Liver (tissue), 9 donors: ENCODE measurements around the gene FAM228B. TPM values are rescaled to one million over a fixed set of nuclear protein-coding genes. Genes with fewer than 3 reads are reported as not detected.

Experiments used
- DNase-seq: peaks from one replicate; pipeline ENCODE4 v3.0.0-alpha.2; 2017; ENCODE audit warnings: low spot score
- H3K27ac ChIP-seq, 2 donors: one replicate each; pipeline ENCODE4 v1.7.0; 2013; ENCODE audit warnings: inconsistent platforms in 2 of 2, low read length in 2 of 2, control low read depth in 1 of 2, low read depth in 1 of 2, mild to moderate bottlenecking in 1 of 2
- H3K27me3 ChIP-seq, 4 donors: one replicate each; pipeline versions ENCODE4 v1.6.1 to v1.7.0; 2013; ENCODE audit warnings: low read length in 3 of 4, inconsistent platforms in 1 of 4, mild to moderate bottlenecking in 1 of 4, moderate library complexity in 1 of 4; ENCODE audit not compliant: control insufficient read depth in 4 of 4, insufficient read depth in 4 of 4
- H3K36me3 ChIP-seq, 4 donors: one replicate each; pipeline versions ENCODE4 v1.6.1 to v1.7.0; 2013; ENCODE audit warnings: low read length in 3 of 4, mild to moderate bottlenecking in 3 of 4, low read depth in 1 of 4, moderate library complexity in 1 of 4; ENCODE audit not compliant: control insufficient read depth in 4 of 4, insufficient read depth in 3 of 4
- H3K4me1 ChIP-seq, 4 donors: one replicate each; pipeline versions ENCODE4 v1.6.1 to v1.7.0; 2013; ENCODE audit warnings: low read length in 3 of 4, mild to moderate bottlenecking in 3 of 4, moderate library complexity in 1 of 4; ENCODE audit not compliant: control insufficient read depth in 4 of 4, insufficient read depth in 4 of 4
- H3K4me3 ChIP-seq, 3 donors: one replicate each; pipeline versions ENCODE4 v1.6.1 to v1.7.0; 2013; ENCODE audit warnings: low read length in 3 of 3, control low read depth in 1 of 3, low read depth in 1 of 3, mild to moderate bottlenecking in 1 of 3
- H3K9ac ChIP-seq, 2 donors: one replicate each; pipeline ENCODE4 v1.7.0; 2013; ENCODE audit warnings: low read length in 2 of 2, mild to moderate bottlenecking in 2 of 2, moderate library complexity in 2 of 2, control low read depth in 1 of 2, low read depth in 1 of 2
- H3K9me3 ChIP-seq, 4 donors: one replicate each; pipeline versions ENCODE4 v1.6.1 to v1.7.0; 2013; ENCODE audit warnings: low read length in 3 of 4; ENCODE audit not compliant: control insufficient read depth in 4 of 4
- EGR1 ChIP-seq, 2 donors: IDR thresholded peaks; 2 replicates each; pipeline ENCODE4 v1.6.1; 2016 to 2018; ENCODE audit warnings: antibody characterized with exemption in 2 of 2, low read depth in 2 of 2
- FOXA1 ChIP-seq: IDR thresholded peaks from 2 replicates; pipeline ENCODE4 v1.6.1; 2016; ENCODE audit warnings: antibody characterized with exemption
- FOXA2 ChIP-seq: IDR thresholded peaks from 2 replicates; pipeline ENCODE4 v1.6.1; 2016; ENCODE audit warnings: antibody characterized with exemption
- GABPA ChIP-seq, 2 donors: IDR thresholded peaks in 1 of 2; conservative IDR thresholded peaks in 1 of 2; 2 replicates each; pipeline ENCODE4 v1.6.1; 2016; ENCODE audit warnings: antibody characterized with exemption in 2 of 2, mild to moderate bottlenecking in 1 of 2, moderate library complexity in 1 of 2
- HNF4A ChIP-seq, 2 donors: conservative IDR thresholded peaks; 2 replicates each; pipeline ENCODE4 v1.6.1; 2016; ENCODE audit warnings: antibody characterized with exemption in 2 of 2, mild to moderate bottlenecking in 2 of 2
- HNF4G ChIP-seq: IDR thresholded peaks from 2 replicates; pipeline ENCODE4 v1.6.1; 2016; ENCODE audit warnings: antibody characterized with exemption
- JUND ChIP-seq, 2 donors: IDR thresholded peaks; 2 replicates each; pipeline ENCODE4 v1.6.1; 2016; ENCODE audit warnings: antibody characterized with exemption in 2 of 2
- NR2F2 ChIP-seq: IDR thresholded peaks from 2 replicates; pipeline ENCODE4 v1.6.1; 2016; ENCODE audit warnings: antibody characterized with exemption
- RAD21 ChIP-seq, 2 donors: IDR thresholded peaks; 2 replicates each; pipeline ENCODE4 v1.6.1; 2016; ENCODE audit warnings: antibody characterized with exemption in 2 of 2, mild to moderate bottlenecking in 2 of 2
- RXRA ChIP-seq, 2 donors: IDR thresholded peaks; 2 replicates each; pipeline ENCODE4 v1.6.1; 2017 to 2018; ENCODE audit warnings: antibody characterized with exemption in 2 of 2, mild to moderate bottlenecking in 1 of 2
- SP1 ChIP-seq: IDR thresholded peaks from 2 replicates; pipeline ENCODE4 v1.6.1; 2018; ENCODE audit warnings: antibody characterized with exemption, mild to moderate bottlenecking
- TAF1 ChIP-seq: conservative IDR thresholded peaks from 2 replicates; pipeline ENCODE4 v1.6.1; 2016; ENCODE audit warnings: antibody characterized with exemption, mild to moderate bottlenecking
- YY1 ChIP-seq: IDR thresholded peaks from 2 replicates; pipeline ENCODE4 v1.6.1; 2016; ENCODE audit warnings: antibody characterized with exemption, mild to moderate bottlenecking
- WGBS: extraction: QIAGEN DNeasy Blood & Tissue Kit; methylation state at CpG from one replicate; pipeline ENCODE4 v1.1.7; 2013; 5-methylcytosine and 5-hydroxymethylcytosine counted together
- polyA plus RNA-seq, 2 donors: library from polyadenylated mRNA; stranded (reverse) in 1 of 2; unstranded in 1 of 2; fragments of 200-250 nt in 1 of 2; fragments of >200 nt in 1 of 2; fragmentation: Nextera tagmentation in 1 of 2; extraction: Ambion mirVana in 1 of 2; gene quantifications; one replicate each; pipeline versions ENCODE4 v1.2.1 to v1.2.3, GENCODE V29; 2013 to 2015
- total RNA-seq, 2 donors: library from RNA; depleted of rRNA; stranded (reverse); fragments of >200 nt; gene quantifications; one replicate each; pipeline ENCODE4 v1.2.3, GENCODE V29; 2014
- TF ChIP-seq, protein P1 (sequence below): fragments of 150-350 bp; IDR thresholded peaks from 2 replicates; pipeline ENCODE4 v1.5.1; 2017; ENCODE audit warnings: improper control_type of control experiment, low read depth, low read length; ENCODE audit not compliant: missing input control
- TF ChIP-seq, protein P2 (sequence below): IDR thresholded peaks from 2 replicates; pipeline ENCODE4 v1.6.1; 2016; ENCODE audit warnings: antibody characterized with exemption, mild to moderate bottlenecking
- TF ChIP-seq, protein P3 (sequence below): IDR thresholded peaks from 2 replicates; pipeline ENCODE4 v1.6.1; 2016; ENCODE audit warnings: antibody characterized with exemption
- TF ChIP-seq, protein P4 (sequence below): IDR thresholded peaks from 2 replicates; pipeline ENCODE4 v1.6.1; 2016; ENCODE audit warnings: antibody characterized with exemption
- TF ChIP-seq, protein P5 (sequence below): IDR thresholded peaks from 2 replicates; pipeline ENCODE4 v1.6.1; 2016; ENCODE audit warnings: antibody characterized with exemption
- donor health status: healthy.
- donor health status: healthy.
- donor health status: healthy.
- donor health status: healthy.
- donor health status: healthy.

The FAM228B gene
- total and polyA plus RNA-seq, 4 donors = 0.68 to 4.2 (median 3.8) TPM

DNA sequence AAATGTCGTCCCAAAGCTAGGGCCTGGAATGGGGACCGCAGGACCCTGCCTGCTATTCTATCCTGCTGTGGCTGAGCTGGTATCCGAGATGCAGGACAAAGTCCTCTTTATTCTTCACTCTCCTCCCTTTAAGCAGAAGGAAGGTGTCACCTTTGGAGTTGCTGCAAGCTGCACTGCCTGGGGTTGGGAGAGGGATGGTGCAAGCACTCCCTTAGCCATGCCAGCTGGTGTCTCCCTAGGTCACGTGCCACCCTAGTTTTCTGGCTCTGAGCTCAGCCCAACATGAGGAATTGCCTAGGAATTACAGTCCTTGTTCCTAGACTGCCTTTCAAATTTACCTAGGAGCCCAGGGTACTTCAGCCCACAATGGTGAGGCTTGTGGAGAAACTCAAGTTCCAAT lies 30.2 kb downstream of the FAM228B start:
- no peak overlapping the region for H3K9ac ChIP-seq
- H3K27me3 ChIP-seq = no peaks in the 10 kb centered on the region
- DNase-seq = no peak
- no peak overlapping the region for H3K4me3 ChIP-seq
- WGBS = 91% methylated on average over 4 of the region's 4 CpGs
- no peaks in the 10 kb centered on the region for H3K9me3 ChIP-seq
- H3K27ac ChIP-seq = no peak overlapping the region
- peaks cover 0 to 2% (median 0%) of the 10 kb centered on the region in 4 donors for H3K36me3 ChIP-seq
- H3K4me1 ChIP-seq = no peaks in the 10 kb centered on the region
- TF ChIP-seq YY1 (no peak), GABPA (IDR thresholded peaks at IDR 0.05 in 1 of 2, conservative IDR thresholded peaks at IDR 0.05 in 1 of 2) (no peak), NR2F2 (no peak), RXRA (IDR thresholded peaks at IDR 0.05) (no peak), SP1 (no peak), HNF4G (no peak), JUND (IDR thresholded peaks at IDR 0.05) (no peak), FOXA1 (no peak), HNF4A (conservative IDR thresholded peaks at IDR 0.05) (no peak), RAD21 (IDR thresholded peaks at IDR 0.05) (no peak), TAF1 (no peak), EGR1 (IDR thresholded peaks at IDR 0.05; ENCODE audit: low read depth in 2 of 2) (no peak), FOXA2 (no peak)
- TF ChIP-seq, protein P1, sequence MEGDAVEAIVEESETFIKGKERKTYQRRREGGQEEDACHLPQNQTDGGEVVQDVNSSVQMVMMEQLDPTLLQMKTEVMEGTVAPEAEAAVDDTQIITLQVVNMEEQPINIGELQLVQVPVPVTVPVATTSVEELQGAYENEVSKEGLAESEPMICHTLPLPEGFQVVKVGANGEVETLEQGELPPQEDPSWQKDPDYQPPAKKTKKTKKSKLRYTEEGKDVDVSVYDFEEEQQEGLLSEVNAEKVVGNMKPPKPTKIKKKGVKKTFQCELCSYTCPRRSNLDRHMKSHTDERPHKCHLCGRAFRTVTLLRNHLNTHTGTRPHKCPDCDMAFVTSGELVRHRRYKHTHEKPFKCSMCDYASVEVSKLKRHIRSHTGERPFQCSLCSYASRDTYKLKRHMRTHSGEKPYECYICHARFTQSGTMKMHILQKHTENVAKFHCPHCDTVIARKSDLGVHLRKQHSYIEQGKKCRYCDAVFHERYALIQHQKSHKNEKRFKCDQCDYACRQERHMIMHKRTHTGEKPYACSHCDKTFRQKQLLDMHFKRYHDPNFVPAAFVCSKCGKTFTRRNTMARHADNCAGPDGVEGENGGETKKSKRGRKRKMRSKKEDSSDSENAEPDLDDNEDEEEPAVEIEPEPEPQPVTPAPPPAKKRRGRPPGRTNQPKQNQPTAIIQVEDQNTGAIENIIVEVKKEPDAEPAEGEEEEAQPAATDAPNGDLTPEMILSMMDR = no peak
- TF ChIP-seq, protein P2, sequence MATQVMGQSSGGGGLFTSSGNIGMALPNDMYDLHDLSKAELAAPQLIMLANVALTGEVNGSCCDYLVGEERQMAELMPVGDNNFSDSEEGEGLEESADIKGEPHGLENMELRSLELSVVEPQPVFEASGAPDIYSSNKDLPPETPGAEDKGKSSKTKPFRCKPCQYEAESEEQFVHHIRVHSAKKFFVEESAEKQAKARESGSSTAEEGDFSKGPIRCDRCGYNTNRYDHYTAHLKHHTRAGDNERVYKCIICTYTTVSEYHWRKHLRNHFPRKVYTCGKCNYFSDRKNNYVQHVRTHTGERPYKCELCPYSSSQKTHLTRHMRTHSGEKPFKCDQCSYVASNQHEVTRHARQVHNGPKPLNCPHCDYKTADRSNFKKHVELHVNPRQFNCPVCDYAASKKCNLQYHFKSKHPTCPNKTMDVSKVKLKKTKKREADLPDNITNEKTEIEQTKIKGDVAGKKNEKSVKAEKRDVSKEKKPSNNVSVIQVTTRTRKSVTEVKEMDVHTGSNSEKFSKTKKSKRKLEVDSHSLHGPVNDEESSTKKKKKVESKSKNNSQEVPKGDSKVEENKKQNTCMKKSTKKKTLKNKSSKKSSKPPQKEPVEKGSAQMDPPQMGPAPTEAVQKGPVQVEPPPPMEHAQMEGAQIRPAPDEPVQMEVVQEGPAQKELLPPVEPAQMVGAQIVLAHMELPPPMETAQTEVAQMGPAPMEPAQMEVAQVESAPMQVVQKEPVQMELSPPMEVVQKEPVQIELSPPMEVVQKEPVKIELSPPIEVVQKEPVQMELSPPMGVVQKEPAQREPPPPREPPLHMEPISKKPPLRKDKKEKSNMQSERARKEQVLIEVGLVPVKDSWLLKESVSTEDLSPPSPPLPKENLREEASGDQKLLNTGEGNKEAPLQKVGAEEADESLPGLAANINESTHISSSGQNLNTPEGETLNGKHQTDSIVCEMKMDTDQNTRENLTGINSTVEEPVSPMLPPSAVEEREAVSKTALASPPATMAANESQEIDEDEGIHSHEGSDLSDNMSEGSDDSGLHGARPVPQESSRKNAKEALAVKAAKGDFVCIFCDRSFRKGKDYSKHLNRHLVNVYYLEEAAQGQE = no peak
- TF ChIP-seq, protein P3, sequence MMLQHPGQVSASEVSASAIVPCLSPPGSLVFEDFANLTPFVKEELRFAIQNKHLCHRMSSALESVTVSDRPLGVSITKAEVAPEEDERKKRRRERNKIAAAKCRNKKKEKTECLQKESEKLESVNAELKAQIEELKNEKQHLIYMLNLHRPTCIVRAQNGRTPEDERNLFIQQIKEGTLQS = no peak
- TF ChIP-seq, protein P4, sequence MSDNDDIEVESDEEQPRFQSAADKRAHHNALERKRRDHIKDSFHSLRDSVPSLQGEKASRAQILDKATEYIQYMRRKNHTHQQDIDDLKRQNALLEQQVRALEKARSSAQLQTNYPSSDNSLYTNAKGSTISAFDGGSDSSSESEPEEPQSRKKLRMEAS = no peak
- TF ChIP-seq, protein P5, sequence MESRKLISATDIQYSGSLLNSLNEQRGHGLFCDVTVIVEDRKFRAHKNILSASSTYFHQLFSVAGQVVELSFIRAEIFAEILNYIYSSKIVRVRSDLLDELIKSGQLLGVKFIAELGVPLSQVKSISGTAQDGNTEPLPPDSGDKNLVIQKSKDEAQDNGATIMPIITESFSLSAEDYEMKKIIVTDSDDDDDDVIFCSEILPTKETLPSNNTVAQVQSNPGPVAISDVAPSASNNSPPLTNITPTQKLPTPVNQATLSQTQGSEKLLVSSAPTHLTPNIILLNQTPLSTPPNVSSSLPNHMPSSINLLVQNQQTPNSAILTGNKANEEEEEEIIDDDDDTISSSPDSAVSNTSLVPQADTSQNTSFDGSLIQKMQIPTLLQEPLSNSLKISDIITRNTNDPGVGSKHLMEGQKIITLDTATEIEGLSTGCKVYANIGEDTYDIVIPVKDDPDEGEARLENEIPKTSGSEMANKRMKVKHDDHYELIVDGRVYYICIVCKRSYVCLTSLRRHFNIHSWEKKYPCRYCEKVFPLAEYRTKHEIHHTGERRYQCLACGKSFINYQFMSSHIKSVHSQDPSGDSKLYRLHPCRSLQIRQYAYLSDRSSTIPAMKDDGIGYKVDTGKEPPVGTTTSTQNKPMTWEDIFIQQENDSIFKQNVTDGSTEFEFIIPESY = no peak
